OCI-LY1 (cell line): ENCODE results near the gene CTAG1A.

Source experiments
- EZH2 ChIP-seq: fragments of 200-600 bp; sonication (generic), shearing (Covaris generic); IDR thresholded peaks from 2 replicates; pipeline ENCODE4 v1.8.0; 2017; ENCODE audit warnings: borderline replicate concordance, mixed run types, mild to moderate bottlenecking, antibody characterized with exemption, low read length, moderate library complexity, mixed read lengths
- TF ChIP-seq, protein P1 (sequence below): fragments of 200-600 bp; sonication (generic), shearing (Covaris generic); IDR thresholded peaks from 2 replicates; pipeline ENCODE4 v1.5.1; 2017; ENCODE audit warnings: mild to moderate bottlenecking, antibody characterized with exemption, low read length, moderate library complexity, mixed read lengths

DNA sequence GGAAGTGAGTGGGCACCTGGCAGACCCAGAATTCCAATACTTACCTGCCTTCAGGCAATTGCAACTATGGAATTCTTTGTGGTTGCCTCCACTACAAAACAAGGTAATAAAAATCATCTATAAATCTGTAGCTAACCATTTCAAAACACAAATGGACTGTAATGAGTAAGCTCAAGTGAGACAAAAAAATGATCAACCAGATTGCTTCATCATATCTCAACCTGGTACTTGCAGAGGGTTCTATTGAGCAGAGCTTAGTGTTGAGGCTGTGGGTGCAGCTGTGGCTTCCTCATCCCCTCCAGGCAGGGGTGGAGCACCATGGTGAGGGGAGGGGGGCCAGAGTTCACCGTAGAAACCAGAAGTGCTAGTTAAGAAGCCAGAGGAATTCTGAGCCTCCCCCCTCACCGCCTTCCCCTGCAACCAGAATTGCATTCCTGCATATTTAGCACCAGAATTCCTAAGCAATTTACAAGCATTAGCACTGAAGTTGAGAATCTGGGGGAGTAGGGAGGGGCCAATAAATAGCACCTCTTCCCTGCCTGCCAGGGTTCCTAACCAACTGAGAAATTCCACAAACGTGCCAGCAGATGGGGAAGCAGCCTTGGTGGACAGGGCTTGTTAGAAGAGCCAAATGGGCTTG is 11.5 kb downstream of the CTAG1A start:
- TF ChIP-seq, protein P1, sequence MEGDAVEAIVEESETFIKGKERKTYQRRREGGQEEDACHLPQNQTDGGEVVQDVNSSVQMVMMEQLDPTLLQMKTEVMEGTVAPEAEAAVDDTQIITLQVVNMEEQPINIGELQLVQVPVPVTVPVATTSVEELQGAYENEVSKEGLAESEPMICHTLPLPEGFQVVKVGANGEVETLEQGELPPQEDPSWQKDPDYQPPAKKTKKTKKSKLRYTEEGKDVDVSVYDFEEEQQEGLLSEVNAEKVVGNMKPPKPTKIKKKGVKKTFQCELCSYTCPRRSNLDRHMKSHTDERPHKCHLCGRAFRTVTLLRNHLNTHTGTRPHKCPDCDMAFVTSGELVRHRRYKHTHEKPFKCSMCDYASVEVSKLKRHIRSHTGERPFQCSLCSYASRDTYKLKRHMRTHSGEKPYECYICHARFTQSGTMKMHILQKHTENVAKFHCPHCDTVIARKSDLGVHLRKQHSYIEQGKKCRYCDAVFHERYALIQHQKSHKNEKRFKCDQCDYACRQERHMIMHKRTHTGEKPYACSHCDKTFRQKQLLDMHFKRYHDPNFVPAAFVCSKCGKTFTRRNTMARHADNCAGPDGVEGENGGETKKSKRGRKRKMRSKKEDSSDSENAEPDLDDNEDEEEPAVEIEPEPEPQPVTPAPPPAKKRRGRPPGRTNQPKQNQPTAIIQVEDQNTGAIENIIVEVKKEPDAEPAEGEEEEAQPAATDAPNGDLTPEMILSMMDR: no peak
- no peak for TF ChIP-seq EZH2
